Panc1 (cell line): ENCODE data around the gene DAZAP1.

Experiments
- TCF7L2 ChIP-seq: IDR thresholded peaks from 2 replicates; pipeline ENCODE4 v1.6.1; 2011; ENCODE audit warnings: mild to moderate bottlenecking, low read depth, low read length, inconsistent platforms
- TF ChIP-seq, protein P1 (sequence below): fragments of 450-650 bp; IDR thresholded peaks from 2 replicates; pipeline ENCODE4 v1.5.1; 2017; ENCODE audit warnings: mild to moderate bottlenecking

DNA sequence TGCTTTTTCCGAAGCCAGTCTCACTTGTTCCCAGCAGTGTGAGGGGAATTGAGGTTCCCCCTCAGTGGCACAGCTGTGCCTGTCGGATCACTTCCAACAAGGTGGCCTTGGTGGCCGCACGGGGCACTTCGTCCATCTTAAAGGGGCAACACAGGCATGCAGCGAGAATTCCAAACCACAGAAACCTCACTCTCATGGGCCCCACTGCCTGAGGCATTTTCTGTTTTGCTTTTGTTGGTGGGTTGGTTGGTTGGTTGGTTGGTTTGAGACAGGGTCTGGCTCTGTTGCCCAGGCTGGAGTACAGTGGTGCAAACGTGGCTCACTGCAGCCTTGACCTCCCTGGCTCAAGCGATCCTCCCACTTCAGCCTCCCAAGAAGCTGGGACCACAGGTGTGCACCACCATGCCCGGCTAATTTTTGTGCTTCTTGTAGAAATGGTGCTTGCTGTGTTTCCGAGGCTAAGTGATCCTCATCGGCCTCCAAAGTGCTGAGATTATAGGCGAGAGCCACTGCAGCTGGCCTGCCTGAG lies 27.4 kb upstream of the DAZAP1 start:
- TF ChIP-seq, protein P1, sequence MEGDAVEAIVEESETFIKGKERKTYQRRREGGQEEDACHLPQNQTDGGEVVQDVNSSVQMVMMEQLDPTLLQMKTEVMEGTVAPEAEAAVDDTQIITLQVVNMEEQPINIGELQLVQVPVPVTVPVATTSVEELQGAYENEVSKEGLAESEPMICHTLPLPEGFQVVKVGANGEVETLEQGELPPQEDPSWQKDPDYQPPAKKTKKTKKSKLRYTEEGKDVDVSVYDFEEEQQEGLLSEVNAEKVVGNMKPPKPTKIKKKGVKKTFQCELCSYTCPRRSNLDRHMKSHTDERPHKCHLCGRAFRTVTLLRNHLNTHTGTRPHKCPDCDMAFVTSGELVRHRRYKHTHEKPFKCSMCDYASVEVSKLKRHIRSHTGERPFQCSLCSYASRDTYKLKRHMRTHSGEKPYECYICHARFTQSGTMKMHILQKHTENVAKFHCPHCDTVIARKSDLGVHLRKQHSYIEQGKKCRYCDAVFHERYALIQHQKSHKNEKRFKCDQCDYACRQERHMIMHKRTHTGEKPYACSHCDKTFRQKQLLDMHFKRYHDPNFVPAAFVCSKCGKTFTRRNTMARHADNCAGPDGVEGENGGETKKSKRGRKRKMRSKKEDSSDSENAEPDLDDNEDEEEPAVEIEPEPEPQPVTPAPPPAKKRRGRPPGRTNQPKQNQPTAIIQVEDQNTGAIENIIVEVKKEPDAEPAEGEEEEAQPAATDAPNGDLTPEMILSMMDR, result no peak
- TF ChIP-seq TCF7L2, result no peak
